ENCODE measurements around the gene OR2D2. TPM values are rescaled to one million over a fixed set of nuclear protein-coding genes. Genes with fewer than 3 reads are reported as not detected.
"Not testable (repeated sequence)": the region's sequence is repeated elsewhere in the genome, so short reads cannot be mapped to it uniquely, and the experiment has no call there.

The OR2D2 gene
- polyA plus RNA-seq, 1 donor, result not detected

- no peak for DNase-seq (ENCODE audit: low read depth)
These were observed 9.5 kb downstream of the OR2D2 start for GRCh38 chr11:6882751-6883150.

DNA sequence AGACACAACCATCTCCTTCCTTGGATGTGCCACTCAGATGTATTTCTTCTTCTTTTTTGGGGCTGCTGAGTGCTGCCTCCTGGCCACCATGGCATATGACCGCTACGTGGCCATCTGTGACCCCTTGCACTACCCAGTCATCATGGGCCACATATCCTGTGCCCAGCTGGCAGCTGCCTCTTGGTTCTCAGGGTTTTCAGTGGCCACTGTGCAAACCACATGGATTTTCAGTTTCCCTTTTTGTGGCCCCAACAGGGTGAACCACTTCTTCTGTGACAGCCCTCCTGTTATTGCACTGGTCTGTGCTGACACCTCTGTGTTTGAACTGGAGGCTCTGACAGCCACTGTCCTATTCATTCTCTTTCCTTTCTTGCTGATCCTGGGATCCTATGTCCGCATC, 15.4 kb downstream of the OR2D2 start:
- DNase-seq (ENCODE audit: low read depth), result no peak

- DNase-seq (ENCODE audit: low read depth), result no peak
These were observed 16.0 kb downstream of the OR2D2 start, which contains the start of gene OR10A4 for GRCh38 chr11:6876325-6876724. Gene OR10A4 (plus strand): TSS chr11:6876625. CDS start chr11:6876648, 23 bp downstream.

GRCh38 chr11:6875761-6876160, 16.5 kb downstream of the OR2D2 start:
- no peak for DNase-seq (ENCODE audit: low read depth)

- DNase-seq (ENCODE audit: low read depth), result no peak
These were observed 21.0 kb downstream of the OR2D2 start for GRCh38 chr11:6871278-6871677.

DNA sequence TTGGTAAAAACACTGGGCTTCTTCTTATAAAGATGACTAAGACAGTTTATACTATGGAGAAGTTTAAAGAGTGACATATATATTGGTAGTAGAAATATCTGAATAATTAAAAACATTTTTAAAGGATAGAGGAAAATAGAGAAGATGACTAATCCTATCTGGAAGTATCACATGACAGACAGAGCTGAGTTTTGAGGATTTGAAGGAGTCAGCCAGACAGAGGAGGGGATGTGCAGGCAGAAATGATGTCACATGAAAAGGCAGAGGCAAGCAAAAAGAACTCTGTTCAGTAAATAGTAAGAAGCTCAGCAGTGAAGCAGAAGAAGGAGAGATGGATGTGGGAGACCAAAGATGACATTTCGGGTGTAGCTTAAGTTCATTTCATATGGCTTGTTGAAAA, 27.9 kb downstream of the OR2D2 start:
- DNase-seq (ENCODE audit: low read depth), result no peak

GRCh38 chr11:6862961-6863360, 29.3 kb downstream of the OR2D2 start, which contains the start of gene OR10A2:
Gene OR10A2 (plus strand): TSS chr11:6863057. CDS start chr11:6869755, 6,698 bp downstream.
- no peak for DNase-seq (ENCODE audit: low read depth)

GRCh38 chr11:6856871-6857270, 35.4 kb downstream of the OR2D2 start:
- no peak for DNase-seq (ENCODE audit: low read depth)

- no peak for DNase-seq (ENCODE audit: low read depth)
These were observed 36.2 kb downstream of the OR2D2 start for GRCh38 chr11:6855971-6856541.

GRCh38 chr11:6854801-6855200, 37.5 kb downstream of the OR2D2 start:
- DNase-seq (ENCODE audit: low read depth), result not testable (repeated sequence)

GRCh38 chr11:6850526-6850925, 41.8 kb downstream of the OR2D2 start:
- DNase-seq (ENCODE audit: low read depth), result no peak

DNA sequence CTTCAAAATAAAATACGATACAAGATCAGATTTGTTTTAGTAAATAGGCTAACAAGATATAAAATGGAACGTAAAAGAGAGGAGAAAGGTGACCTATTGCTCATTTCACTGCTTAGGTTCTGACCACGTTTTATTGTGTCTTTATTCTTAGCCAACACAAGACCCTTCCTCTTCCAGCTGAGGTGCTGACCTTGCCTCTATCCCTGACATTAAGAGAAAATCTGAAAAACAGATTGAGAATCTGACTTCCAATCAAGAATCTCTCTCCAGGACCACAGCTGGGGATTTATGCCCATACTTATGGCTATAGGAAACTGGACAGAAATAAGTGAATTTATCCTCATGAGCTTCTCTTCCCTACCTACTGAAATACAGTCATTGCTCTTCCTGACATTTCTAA, 46.9 kb downstream of the OR2D2 start, which contains the start of gene OR10A5:
Gene OR10A5 (plus strand): TSS at position 301 of the 400 bp plus-strand sequence. CDS start 0 bp downstream, at position 301.
- no peak for DNase-seq (ENCODE audit: low read depth)

DNA sequence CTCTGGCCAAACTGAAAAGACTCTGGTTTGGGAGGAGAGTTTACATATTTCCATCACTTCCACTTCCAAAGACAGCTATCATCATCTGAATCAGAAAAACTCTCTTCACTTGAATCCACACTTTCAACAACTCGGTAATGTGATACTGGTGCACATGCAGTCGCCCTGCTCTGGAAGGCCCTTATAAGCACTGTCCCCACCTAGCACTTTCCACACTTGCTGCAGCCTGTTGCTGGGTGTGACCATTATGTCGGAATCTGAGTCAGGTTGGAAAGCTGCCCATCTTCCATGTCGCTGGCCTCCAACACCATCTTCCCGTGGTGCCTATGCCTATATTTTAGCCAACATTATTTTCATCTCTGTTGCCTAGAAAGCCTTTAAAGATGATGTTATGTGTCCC, 47.9 kb downstream of the OR2D2 start:
- no peak for DNase-seq (ENCODE audit: low read depth)

DNA sequence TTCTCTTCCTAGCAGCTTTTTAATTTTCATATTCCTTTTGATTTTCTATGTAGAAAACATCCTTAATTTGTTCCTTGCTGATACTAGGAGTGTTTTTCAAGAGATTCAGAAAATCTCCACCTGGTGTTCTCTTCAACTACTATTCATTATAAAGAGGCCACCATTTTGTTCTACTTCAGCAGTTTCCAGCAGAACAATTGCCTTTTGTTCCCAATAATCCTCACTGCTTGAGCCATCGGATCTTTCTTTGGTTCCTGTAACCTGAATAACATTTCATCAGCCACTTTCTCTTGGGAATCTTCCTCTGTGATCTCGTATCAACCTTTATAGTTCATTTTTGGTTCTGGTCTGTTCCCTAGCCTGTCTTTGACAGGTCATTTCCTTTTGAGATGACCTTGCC, 48.6 kb downstream of the OR2D2 start:
- no peak for DNase-seq (ENCODE audit: low read depth)

DNA sequence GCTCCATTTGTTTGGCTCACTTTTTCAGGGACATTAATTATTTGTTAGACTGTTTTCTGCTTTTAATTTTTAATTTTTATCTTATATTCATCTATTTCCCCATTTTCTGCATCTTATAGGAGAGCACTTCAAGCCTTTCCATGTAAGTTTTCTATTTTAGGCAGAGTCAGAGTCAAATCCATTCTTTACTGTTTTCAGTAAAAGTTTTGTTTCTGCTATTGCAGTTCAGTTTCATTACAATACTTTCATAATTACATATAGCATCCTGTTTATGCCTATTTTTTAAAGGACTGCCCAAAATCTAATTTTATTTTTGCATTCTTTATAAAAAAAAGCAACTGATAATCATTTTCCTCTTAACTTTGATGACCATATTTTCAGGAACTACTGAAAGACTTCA, 50.6 kb downstream of the OR2D2 start:
- DNase-seq (ENCODE audit: low read depth), result no peak

Other genes with a start within 250 kb of the OR2D2 start
- 35.8 TPM for gene DCHS1, start 236.7 kb downstream of the OR2D2 start, polyA plus RNA-seq (ENCODE audit: insufficient read length)
- 62.7 TPM for gene MRPL17, start 209.2 kb downstream of the OR2D2 start, polyA plus RNA-seq (ENCODE audit: insufficient read length)
- not detected for gene OR2AG2, start 120.5 kb downstream of the OR2D2 start, polyA plus RNA-seq (ENCODE audit: insufficient read length)
- gene OR2AG1, start 109.5 kb downstream of the OR2D2 start, polyA plus RNA-seq (ENCODE audit: insufficient read length), result 0.04 TPM
- gene OR6A2, start 92.8 kb downstream of the OR2D2 start, polyA plus RNA-seq (ENCODE audit: insufficient read length), result not detected
- gene OR10A5, start 46.8 kb downstream of the OR2D2 start, polyA plus RNA-seq (ENCODE audit: insufficient read length), result not detected
- gene OR10A2, start 29.4 kb downstream of the OR2D2 start, polyA plus RNA-seq (ENCODE audit: insufficient read length), result 0.05 TPM
- not detected for gene OR10A4, start 15.9 kb downstream of the OR2D2 start, polyA plus RNA-seq (ENCODE audit: insufficient read length)
- not detected for gene OR2D3, start 28.5 kb upstream of the OR2D2 start, polyA plus RNA-seq (ENCODE audit: insufficient read length)
- gene ZNF215, start 33.9 kb upstream of the OR2D2 start, polyA plus RNA-seq (ENCODE audit: insufficient read length), result 0.49 TPM
- 2.4 TPM for gene ZNF214, start 127.8 kb upstream of the OR2D2 start, polyA plus RNA-seq (ENCODE audit: insufficient read length)
- gene NLRP14, start 128.0 kb upstream of the OR2D2 start, polyA plus RNA-seq (ENCODE audit: insufficient read length), result not detected
- not detected for gene RBMXL2, start 196.5 kb upstream of the OR2D2 start, polyA plus RNA-seq (ENCODE audit: insufficient read length)

All from forelimb muscle (tissue), 1 donor.